ENCODE data around the gene KIRREL3. TPM values are rescaled to one million over a fixed set of nuclear protein-coding genes. Genes with fewer than 3 reads are reported as not detected.
A peak's percentile ranks its signal among the peaks of the same experiment; 100 is the strongest.

The KIRREL3 gene
- polyA plus RNA-seq, 1 experiment: 2.3 TPM

- Histone ChIP-seq H3K27ac (ENCODE audit: low read depth, low read length) (no peak overlapping the region), H3K9me3 (ENCODE audit: control insufficient read depth, insufficient read depth, low read length) (no peaks in the 10 kb centered on the region), H3K27me3 (ENCODE audit: control insufficient read depth, insufficient read depth, low read length) (no peaks in the 10 kb centered on the region), H3K4me3 (ENCODE audit: low read depth, low read length) (no peak overlapping the region)
- DNase-seq (ENCODE audit: low read depth, low spot score): no peak
- ChIA-PET CTCF (no interaction called here), POLR2A (no interaction called here)
- TF ChIP-seq, protein P1, sequence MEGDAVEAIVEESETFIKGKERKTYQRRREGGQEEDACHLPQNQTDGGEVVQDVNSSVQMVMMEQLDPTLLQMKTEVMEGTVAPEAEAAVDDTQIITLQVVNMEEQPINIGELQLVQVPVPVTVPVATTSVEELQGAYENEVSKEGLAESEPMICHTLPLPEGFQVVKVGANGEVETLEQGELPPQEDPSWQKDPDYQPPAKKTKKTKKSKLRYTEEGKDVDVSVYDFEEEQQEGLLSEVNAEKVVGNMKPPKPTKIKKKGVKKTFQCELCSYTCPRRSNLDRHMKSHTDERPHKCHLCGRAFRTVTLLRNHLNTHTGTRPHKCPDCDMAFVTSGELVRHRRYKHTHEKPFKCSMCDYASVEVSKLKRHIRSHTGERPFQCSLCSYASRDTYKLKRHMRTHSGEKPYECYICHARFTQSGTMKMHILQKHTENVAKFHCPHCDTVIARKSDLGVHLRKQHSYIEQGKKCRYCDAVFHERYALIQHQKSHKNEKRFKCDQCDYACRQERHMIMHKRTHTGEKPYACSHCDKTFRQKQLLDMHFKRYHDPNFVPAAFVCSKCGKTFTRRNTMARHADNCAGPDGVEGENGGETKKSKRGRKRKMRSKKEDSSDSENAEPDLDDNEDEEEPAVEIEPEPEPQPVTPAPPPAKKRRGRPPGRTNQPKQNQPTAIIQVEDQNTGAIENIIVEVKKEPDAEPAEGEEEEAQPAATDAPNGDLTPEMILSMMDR (IDR thresholded peaks at IDR 0.05; ENCODE audit: low read depth, low read length): no peak
Observed at GRCh38 chr11:126768702-126769101, 231.9 kb downstream of the KIRREL3 start.

- ChIA-PET POLR2A (no interaction called here), CTCF (no interaction called here)
- TF ChIP-seq, protein P1 (IDR thresholded peaks at IDR 0.05; ENCODE audit: low read depth, low read length): no peak
- H3K27ac ChIP-seq (ENCODE audit: low read depth, low read length): no peak overlapping the region
- no peaks in the 10 kb centered on the region for H3K27me3 ChIP-seq (ENCODE audit: control insufficient read depth, insufficient read depth, low read length)
- H3K9me3 ChIP-seq (ENCODE audit: control insufficient read depth, insufficient read depth, low read length): no peaks in the 10 kb centered on the region
- H3K4me3 ChIP-seq (ENCODE audit: low read depth, low read length): no peak overlapping the region
- DNase-seq (ENCODE audit: low read depth, low spot score): no peak
Observed at GRCh38 chr11:126766440-126766839, 234.1 kb downstream of the KIRREL3 start.

DNA sequence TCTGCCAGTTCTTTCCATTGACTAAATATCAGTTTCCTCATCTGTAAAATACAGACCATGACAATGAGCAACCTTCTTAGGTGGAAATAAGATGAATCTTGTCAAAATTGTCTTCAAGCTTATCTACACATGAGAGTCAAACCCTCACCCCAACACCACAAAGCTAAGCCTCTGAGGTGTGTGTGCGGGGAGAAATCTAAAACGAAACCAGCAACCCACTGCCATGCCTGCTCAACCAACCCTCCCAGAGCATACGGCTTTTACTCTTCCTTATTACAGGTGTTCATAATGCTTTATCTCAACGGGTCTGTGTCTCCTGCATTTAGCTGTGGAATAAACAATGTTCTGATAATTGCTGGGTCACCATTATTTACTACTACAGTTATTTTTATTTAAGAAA lies 235.4 kb downstream of the KIRREL3 start:
- ChIA-PET CTCF (interaction anchor here (3.0 kb wide), 1 partner anchor 226 kb away, joined by 13 read pairs; no protein-coding TSS in a partner anchor), POLR2A (no interaction called here)
- H3K27ac ChIP-seq (ENCODE audit: low read depth, low read length): no peak overlapping the region
- DNase-seq (ENCODE audit: low read depth, low spot score): no peak
- TF ChIP-seq, protein P1 (IDR thresholded peaks at IDR 0.05; ENCODE audit: low read depth, low read length): no peak
- no peaks in the 10 kb centered on the region for H3K27me3 ChIP-seq (ENCODE audit: control insufficient read depth, insufficient read depth, low read length)
- no peak overlapping the region for H3K4me3 ChIP-seq (ENCODE audit: low read depth, low read length)
- H3K9me3 ChIP-seq (ENCODE audit: control insufficient read depth, insufficient read depth, low read length): no peaks in the 10 kb centered on the region

GRCh38 chr11:126764231-126764630 lies 236.3 kb downstream of the KIRREL3 start:
- Histone ChIP-seq H3K27ac (ENCODE audit: low read depth, low read length) (no peak overlapping the region), H3K9me3 (ENCODE audit: control insufficient read depth, insufficient read depth, low read length) (no peaks in the 10 kb centered on the region), H3K4me3 (ENCODE audit: low read depth, low read length) (no peak overlapping the region), H3K27me3 (ENCODE audit: control insufficient read depth, insufficient read depth, low read length) (no peaks in the 10 kb centered on the region)
- TF ChIP-seq, protein P1 (IDR thresholded peaks at IDR 0.05; ENCODE audit: low read depth, low read length): peak; percentile 38
- DNase-seq (ENCODE audit: low read depth, low spot score): no peak
- ChIA-PET CTCF (interaction anchor here (3.0 kb wide), 1 partner anchor 227 kb away, joined by 13 read pairs; no protein-coding TSS in a partner anchor), POLR2A (no interaction called here)

DNA sequence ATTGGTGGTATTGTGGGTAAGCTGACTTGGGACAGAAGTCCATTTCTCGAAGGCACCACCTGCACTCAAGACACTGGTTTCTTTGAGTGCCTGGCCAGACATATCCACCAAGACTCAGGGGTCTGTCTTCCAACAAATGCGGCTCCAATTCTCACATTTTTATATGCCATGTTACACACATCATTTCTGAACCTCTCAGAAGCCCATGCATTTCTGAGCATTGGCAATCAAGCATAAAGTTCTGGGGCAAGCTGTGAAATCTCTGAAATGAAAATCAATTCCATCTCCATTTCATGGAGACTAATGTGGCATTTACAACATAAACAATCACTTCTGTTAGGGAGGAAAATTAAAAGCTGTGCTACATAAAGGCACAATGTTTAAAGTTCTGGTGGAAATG lies 243.7 kb downstream of the KIRREL3 start:
- Histone ChIP-seq H3K27me3 (ENCODE audit: control insufficient read depth, insufficient read depth, low read length) (no peaks in the 10 kb centered on the region), H3K27ac (ENCODE audit: low read depth, low read length) (no peak overlapping the region), H3K9me3 (ENCODE audit: control insufficient read depth, insufficient read depth, low read length) (no peaks in the 10 kb centered on the region), H3K4me3 (ENCODE audit: low read depth, low read length) (no peak overlapping the region)
- ChIA-PET CTCF (interaction anchor here (1.2 to 1.6 kb wide), 3 partner anchors 18 to 276 kb away, joined by 3 to 5 read pairs (median 3); no protein-coding TSS in a partner anchor), POLR2A (no interaction called here)
- DNase-seq (ENCODE audit: low read depth, low spot score): no peak
- TF ChIP-seq, protein P1 (IDR thresholded peaks at IDR 0.05; ENCODE audit: low read depth, low read length): no peak
